ENCODE measurements around the gene KAT2B.

DNA sequence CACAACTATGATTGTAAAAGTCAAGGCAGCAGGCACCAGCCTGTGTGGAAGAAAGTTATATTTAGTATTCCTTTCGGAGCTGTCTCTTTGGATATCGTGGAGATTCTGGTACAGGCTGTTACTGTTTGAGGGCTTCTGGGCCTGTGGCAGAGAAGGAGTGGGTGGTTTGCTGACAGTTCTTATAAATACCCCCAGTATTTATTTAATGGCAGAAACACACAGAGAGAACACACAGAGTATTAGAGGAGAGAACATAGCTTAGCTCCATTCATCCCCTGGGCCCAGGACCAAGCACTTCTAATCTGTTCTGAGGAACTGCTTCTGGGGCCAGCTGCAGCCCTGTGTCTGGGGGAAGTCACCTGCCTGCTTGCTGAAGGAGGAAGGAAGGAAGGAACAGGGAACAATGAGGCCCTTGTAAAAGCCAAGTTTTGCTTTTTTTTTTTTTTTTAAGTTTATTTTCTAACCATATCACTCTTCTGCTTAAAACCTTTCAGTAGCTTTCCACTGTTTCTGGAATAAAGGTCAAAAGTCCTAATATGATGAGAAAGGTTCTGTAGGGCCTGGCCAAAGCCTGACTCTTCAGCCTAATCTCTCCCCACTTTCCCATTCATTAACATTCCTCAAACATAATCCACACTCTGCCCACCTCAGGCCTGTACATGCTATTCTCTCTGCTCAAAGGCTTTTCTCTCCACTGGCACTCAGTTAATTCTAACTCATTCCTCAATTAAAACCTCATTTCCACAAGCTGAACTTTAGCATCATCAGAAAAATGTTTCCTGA is 16.4 kb upstream of the KAT2B start:
- TF ChIP-seq CTCF (IDR thresholded peaks at IDR 0.05 in 4 of 5, conservative IDR thresholded peaks at IDR 0.05 in 1 of 5) = no peak
- TF ChIP-seq POLR2A (IDR thresholded peaks at IDR 0.05) = no peak
